NCI-H2171 (cell line): ENCODE measurements around the gene DBN1.
"Not testable (repeated sequence)": the region's sequence is repeated elsewhere in the genome, so short reads cannot be mapped to it uniquely, and the experiment has no call there.

ENCODE experiments used
- DNase-seq: peaks from one replicate; lab custom pipeline; 2025; lab: John Stamatoyannopoulos, UW

Gene DBN1

GRCh38 chr5:177490992-177491391 is 17.6 kb upstream of the DBN1 start:
- DNase-seq = no peak

- no peak for DNase-seq
These were observed 17.0 kb upstream of the DBN1 start for GRCh38 chr5:177490311-177490991.

DNA sequence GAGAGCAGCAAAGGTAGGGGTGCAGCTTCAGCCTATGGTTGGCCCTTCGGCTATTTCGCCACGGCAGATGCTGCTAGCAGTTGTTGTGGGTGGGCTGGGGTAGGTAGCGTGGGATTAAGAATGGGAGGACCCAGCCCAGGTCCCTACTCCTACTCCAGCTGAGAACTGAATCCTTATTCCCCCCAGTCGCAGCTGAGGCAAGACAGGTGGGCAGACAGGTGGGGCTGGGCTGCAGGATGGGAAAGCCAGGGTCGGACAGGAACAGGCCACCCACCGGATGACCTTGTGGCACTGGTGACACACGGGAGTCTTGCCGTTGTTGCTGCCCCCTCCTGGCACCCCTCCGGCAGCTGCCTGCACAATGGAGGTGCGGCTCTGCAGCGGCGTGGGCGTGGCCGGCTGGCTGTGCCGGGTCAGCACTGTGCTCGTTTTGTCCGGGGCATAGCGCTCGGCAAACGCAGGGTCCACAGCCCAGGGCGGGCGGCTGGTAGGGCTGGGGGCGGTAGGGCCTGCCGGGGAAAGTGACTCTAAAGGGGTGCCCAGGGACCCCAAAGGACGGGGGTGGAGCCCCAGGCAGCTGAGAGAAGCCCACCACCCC is 15.8 kb upstream of the DBN1 start:
- DNase-seq = no peak

GRCh38 chr5:177487975-177488374 is 14.5 kb upstream of the DBN1 start:
- no peak for DNase-seq

DNA sequence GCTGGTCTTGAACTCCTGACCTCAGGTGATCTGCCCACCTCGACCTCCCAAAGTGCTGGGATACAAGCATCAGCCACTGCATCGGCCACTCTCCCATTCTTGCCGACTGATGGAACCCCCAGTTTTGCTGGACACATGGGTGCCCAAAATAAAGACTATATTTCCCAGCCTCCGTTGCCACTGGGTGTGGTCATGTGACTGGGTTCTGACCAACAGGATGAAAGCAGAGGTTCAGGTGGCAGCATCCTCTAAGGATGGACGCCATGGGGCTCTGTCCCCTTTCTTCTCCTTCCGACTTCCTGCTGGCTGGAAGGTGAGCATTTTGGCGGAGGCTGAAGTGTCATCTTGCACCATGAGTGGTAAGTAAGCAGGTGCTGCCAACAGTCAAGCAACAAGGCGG is 13.7 kb upstream of the DBN1 start:
- no peak for DNase-seq

- no peak for DNase-seq
These were observed 12.8 kb upstream of the DBN1 start for GRCh38 chr5:177486256-177486655.

- not testable (repeated sequence) for DNase-seq
These were observed 12.3 kb upstream of the DBN1 start for GRCh38 chr5:177485753-177486152.

GRCh38 chr5:177484902-177485549 is 11.6 kb upstream of the DBN1 start:
- no peak for DNase-seq

DNA sequence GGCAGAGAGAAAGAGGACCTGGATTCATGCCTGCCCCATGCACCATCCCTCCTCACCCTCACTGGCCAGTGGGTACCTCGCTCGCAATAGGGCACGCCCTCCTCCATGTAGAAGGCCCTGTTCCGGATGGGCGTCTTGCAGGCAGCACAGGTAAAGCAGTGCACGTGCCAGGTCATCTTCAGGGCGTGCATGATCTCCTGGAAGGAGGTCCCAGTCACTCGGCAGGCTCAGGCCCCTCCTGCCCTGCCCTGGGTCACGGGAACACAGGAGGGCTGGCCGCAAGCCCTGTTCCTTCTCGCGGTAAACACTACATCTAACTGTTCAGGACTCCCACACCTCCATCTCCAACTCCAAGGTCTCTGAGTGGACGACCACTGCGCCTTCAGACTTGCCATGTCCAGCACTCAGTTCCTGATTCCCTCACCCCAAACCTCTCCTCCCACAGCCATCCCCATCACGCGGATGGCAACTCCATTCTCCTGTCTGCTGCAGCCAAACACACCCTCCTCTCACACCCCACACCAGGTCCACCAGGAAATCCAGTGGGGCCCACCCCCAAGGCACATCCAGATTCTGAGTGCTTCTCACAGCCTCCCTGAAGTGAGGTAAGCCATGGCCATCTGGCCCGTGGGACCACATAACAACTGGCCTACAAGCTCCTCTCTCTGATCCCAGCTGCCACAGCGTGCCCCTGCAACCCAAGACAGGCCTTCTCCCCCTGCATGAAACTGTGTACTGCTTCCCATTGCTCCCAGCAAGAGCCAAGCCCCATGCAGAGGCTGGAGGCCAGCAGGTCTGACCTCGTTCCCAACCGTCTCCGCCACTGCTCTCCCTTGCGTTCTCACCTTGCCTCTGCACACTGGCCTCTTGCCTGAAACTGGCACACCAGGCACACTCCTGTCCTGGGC is 10.8 kb upstream of the DBN1 start:
- DNase-seq = no peak

GRCh38 chr5:177483042-177483441 is 9.6 kb upstream of the DBN1 start:
- no peak for DNase-seq

DNA sequence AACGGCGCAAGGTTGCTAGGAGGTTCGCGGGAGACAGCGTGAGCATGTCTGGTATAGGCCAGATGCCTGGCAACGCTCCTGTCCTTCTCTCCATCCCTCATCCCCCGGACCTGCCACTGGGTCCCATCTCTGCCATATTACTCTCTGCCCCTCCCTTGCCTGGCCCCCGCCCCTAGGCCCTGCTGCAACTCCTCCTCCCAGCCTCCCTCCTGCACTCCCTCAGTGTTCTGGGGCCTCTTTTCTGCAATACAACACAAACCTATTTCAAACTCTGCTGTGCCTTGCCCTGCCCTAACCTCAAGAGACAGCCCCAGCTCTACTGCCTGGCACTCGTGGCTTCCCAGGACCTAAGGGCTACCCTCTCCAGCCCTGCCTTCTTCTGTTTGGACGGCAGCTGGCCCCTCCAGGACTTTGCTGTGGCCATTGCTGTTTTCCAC is 8.9 kb upstream of the DBN1 start:
- no peak for DNase-seq

DNA sequence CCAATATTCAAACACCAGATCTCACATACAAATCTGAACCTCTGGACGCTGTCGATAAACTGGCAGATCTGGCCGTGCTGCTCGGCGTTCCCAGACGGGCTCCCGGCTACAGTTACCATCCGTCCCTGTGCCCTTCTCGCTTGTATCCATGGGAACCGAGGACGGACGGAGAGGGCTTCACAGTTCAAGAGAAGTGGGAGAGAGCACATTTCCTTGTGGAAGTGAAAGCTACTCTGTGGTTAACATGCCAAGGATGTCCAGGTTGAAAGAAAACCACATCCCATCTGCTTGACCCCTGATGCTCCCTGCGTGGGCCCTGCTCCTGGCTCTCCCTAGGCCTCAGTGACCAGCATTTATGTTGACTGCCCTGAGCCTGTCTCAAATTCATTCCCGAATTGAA is 6.3 kb upstream of the DBN1 start:
- no peak for DNase-seq

- no peak for DNase-seq
These were observed 5.5 kb upstream of the DBN1 start for GRCh38 chr5:177478711-177479646.

DNA sequence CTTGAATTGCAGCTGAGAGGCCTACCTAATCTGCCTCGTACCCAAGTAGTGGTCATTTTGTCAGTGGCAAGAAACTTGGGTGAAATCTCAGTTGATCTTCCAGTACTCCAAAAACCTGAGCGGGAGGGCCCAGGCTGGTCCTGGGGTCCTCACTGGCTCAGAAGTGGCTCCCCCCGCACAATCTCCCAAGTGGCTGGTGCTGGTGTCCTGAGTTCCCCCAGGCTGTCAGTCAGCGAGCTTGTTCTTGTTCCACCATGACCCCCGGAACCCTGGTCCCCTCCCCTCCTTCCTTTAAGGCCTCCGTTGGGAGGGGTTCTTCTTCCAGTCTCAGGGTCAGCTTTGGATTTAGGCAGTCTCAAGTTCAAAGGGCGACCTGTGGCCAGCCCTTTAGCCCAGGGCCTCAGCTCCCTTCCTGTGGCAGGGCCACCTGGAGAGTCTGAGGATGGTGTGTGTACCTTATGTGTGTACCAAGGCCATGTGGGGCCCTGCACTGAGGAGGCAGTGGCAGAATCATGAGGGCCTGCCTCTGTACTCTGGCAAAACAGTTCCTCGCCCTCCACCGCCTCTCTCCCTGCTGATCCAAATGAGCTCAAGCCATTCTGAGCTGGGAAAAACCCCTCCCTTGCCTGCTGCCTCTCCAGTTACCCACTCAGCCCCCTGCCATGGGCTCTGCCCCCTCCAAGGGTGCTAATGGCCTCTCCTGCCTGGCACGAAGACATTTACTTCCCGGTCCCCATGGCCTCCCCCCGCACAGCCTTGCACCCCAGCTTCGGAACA is 4.5 kb upstream of the DBN1 start:
- DNase-seq = no peak

DNA sequence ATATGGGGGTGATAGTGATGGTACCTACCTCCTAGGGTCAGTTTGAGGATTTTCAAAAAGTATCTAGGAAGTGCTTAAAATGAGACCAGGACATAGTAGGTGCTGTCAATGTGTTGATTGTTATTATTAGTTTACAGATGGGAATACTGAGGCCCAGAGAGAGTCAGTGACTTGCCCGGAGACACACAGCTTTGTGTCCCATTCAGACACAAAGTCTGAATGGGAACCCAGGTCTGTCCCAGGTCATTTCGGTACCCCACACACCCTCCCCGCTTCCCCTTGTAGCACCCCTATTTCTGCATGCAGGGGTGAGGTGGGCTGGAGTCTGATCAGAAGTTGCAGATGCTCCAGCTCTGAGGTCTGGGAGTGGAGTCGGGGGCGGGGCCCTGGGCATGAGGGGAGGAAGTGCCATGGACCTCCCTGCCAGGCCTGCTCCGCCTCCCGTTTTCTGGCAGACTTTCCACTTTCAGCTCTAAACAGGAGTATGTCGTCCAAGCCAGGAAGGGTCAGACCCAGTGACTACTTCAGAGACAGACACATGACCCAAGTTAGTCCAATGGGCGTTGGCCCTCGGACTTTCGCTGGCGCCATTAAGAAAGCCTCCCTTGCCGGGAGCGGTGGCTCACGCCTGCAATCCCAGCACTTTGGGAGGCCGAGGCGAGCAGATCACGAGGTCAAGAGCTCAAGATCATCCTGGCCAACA is 3.2 kb upstream of the DBN1 start:
- no peak for DNase-seq

GRCh38 chr5:177475563-177476427 is 2.4 kb upstream of the DBN1 start:
- no peak for DNase-seq

- DNase-seq = no peak
These were observed 1.6 kb upstream of the DBN1 start for GRCh38 chr5:177474846-177475562.

DNA sequence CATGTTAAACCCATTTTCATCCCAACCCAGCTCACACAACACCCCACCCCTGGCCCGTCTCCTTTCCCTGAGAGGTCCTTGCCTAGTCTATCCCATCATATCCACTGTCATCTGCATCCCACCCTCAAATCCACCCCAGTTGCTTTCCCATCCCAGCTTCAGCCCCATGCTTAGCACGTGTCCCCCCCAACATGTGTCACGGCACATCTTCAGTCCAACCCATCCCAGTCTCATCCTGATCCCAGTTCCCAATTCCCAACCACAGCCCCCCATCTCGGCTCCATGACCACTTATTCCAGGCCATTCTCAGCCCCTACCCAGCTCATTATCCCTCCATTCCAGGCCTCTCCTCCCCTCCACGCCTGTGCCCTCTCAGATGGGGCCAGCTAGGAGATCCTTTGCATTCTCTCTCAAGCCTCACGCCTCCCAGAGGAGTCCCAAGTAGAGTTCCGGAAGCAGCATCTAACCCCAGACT is 605 bp upstream of the DBN1 start:
- DNase-seq = no peak
